Measurements from ENCODE around the gene CISH.
A peak's percentile ranks its signal among the peaks of the same experiment; 100 is the strongest.

CISH gene

GRCh38 chr3:50623840-50624474 lies 12.4 kb upstream of the CISH start:
- Histone ChIP-seq H3K14ac (ENCODE audit: low read length in 2 of 2) (no peak overlapping the region), H2BK15ac (ENCODE audit: low read depth, poor library complexity, severe bottlenecking) (no peak overlapping the region), H3K27ac (ENCODE audit: low read length, poor library complexity, severe bottlenecking) (no peak overlapping the region), H3K18ac (ENCODE audit: low read depth in 1 of 2, low read length in 2 of 2) (no peak overlapping the region), H3K4ac (ENCODE audit: low read depth in 1 of 2, low read length in 2 of 2) (no peak overlapping the region), H3K79me1 (replicated peaks; ENCODE audit: low read length, poor library complexity, severe bottlenecking) (peaks cover 46% of the 10 kb centered on the region), H3K9me3 (ENCODE audit: control insufficient read depth, low read length) (no peaks in the 10 kb centered on the region), H4K91ac (ENCODE audit: low read length) (no peak overlapping the region), H3K4me1 (ENCODE audit: control insufficient read depth, insufficient read depth, low read depth, low read length) (peaks cover 34% of the 10 kb centered on the region), H2AFZ (ENCODE audit: low read depth, low read length) (no peak overlapping the region), H2AK5ac (ENCODE audit: low read length, severe bottlenecking) (no peak overlapping the region), H3K9ac (ENCODE audit: low read length) (no peak overlapping the region), H2BK5ac (ENCODE audit: low read depth, low read length, poor library complexity, severe bottlenecking) (no peak overlapping the region), H3K23ac (ENCODE audit: low read length in 2 of 2) (no peak overlapping the region), H2BK120ac (ENCODE audit: low read depth, low read length) (no peak overlapping the region), H3K4me2 (ENCODE audit: low read length, poor library complexity, severe bottlenecking) (no peak overlapping the region), H3K27me3 (ENCODE audit: control insufficient read depth in 1 of 2, insufficient read depth in 1 of 2, low read length in 2 of 2) (no peaks in the 10 kb centered on the region), H2BK12ac (ENCODE audit: low read length in 2 of 2) (no peak overlapping the region), H4K8ac (ENCODE audit: low read length) (no peak overlapping the region), H3K4me3 (ENCODE audit: insufficient read depth in 1 of 2, low read depth in 1 of 2, low read length in 2 of 2) (no peak overlapping the region), H3K36me3 (ENCODE audit: control insufficient read depth in 1 of 2, insufficient read depth in 2 of 2, low read depth in 1 of 2, low read length in 2 of 2) (peaks cover 17 to 30% of the 10 kb centered on the region in 2 experiments)
- WGBS, result 80% methylated on average over 6 of the region's 6 CpGs
- no peak for DNase-seq

- Histone ChIP-seq H2BK12ac (ENCODE audit: low read length in 2 of 2) (no peak overlapping the region), H2BK5ac (ENCODE audit: low read depth, low read length, poor library complexity, severe bottlenecking) (no peak overlapping the region), H3K4me2 (ENCODE audit: low read length, poor library complexity, severe bottlenecking) (no peak overlapping the region), H2AFZ (ENCODE audit: low read depth, low read length) (no peak overlapping the region), H3K4me3 (ENCODE audit: insufficient read depth in 1 of 2, low read depth in 1 of 2, low read length in 2 of 2) (no peak overlapping the region), H3K36me3 (ENCODE audit: control insufficient read depth in 1 of 2, insufficient read depth in 2 of 2, low read depth in 1 of 2, low read length in 2 of 2) (peaks cover 17 to 30% of the 10 kb centered on the region in 2 experiments), H4K8ac (ENCODE audit: low read length) (no peak overlapping the region), H3K4me1 (ENCODE audit: control insufficient read depth, insufficient read depth, low read depth, low read length) (peaks cover 36% of the 10 kb centered on the region), H3K4ac (ENCODE audit: low read depth in 1 of 2, low read length in 2 of 2) (no peak overlapping the region), H2BK120ac (ENCODE audit: low read depth, low read length) (no peak overlapping the region), H3K27me3 (ENCODE audit: control insufficient read depth in 1 of 2, insufficient read depth in 1 of 2, low read length in 2 of 2) (no peaks in the 10 kb centered on the region), H3K18ac (ENCODE audit: low read depth in 1 of 2, low read length in 2 of 2) (no peak overlapping the region), H3K14ac (ENCODE audit: low read length in 2 of 2) (no peak overlapping the region), H4K91ac (ENCODE audit: low read length) (no peak overlapping the region), H3K27ac (ENCODE audit: low read length, poor library complexity, severe bottlenecking) (no peak overlapping the region), H3K9ac (ENCODE audit: low read length) (no peak overlapping the region), H3K9me3 (ENCODE audit: control insufficient read depth, low read length) (no peaks in the 10 kb centered on the region), H2BK15ac (ENCODE audit: low read depth, poor library complexity, severe bottlenecking) (no peak overlapping the region), H3K79me1 (replicated peaks; ENCODE audit: low read length, poor library complexity, severe bottlenecking) (peaks cover 43% of the 10 kb centered on the region), H3K23ac (ENCODE audit: low read length in 2 of 2) (no peak overlapping the region), H2AK5ac (ENCODE audit: low read length, severe bottlenecking) (no peak overlapping the region)
- 89% methylated on average over 3 of the region's 3 CpGs for WGBS
- DNase-seq, result no peak
Observed at GRCh38 chr3:50622881-50623280, 11.3 kb upstream of the CISH start.

GRCh38 chr3:50620820-50621219 lies 9.2 kb upstream of the CISH start:
- Histone ChIP-seq H2BK12ac (ENCODE audit: low read length in 2 of 2) (no peak overlapping the region), H3K14ac (ENCODE audit: low read length in 2 of 2) (no peak overlapping the region), H3K23ac (ENCODE audit: low read length in 2 of 2) (no peak overlapping the region), H3K18ac (ENCODE audit: low read depth in 1 of 2, low read length in 2 of 2) (peak overlapping the region in 1 of 2 experiments; percentile 9), H3K4ac (ENCODE audit: low read depth in 1 of 2, low read length in 2 of 2) (no peak overlapping the region), H3K27ac (ENCODE audit: low read length, poor library complexity, severe bottlenecking) (no peak overlapping the region), H3K27me3 (ENCODE audit: control insufficient read depth in 1 of 2, insufficient read depth in 1 of 2, low read length in 2 of 2) (no peaks in the 10 kb centered on the region), H3K9me3 (ENCODE audit: control insufficient read depth, low read length) (no peaks in the 10 kb centered on the region), H4K91ac (ENCODE audit: low read length) (no peak overlapping the region), H3K79me1 (replicated peaks; ENCODE audit: low read length, poor library complexity, severe bottlenecking) (peaks cover 33% of the 10 kb centered on the region), H3K36me3 (ENCODE audit: control insufficient read depth in 1 of 2, insufficient read depth in 2 of 2, low read depth in 1 of 2, low read length in 2 of 2) (peaks cover 12 to 30% of the 10 kb centered on the region in 2 experiments), H4K8ac (ENCODE audit: low read length) (peak overlapping the region; percentile 48), H2BK15ac (ENCODE audit: low read depth, poor library complexity, severe bottlenecking) (no peak overlapping the region), H2BK5ac (ENCODE audit: low read depth, low read length, poor library complexity, severe bottlenecking) (no peak overlapping the region), H3K4me2 (ENCODE audit: low read length, poor library complexity, severe bottlenecking) (no peak overlapping the region), H2AFZ (ENCODE audit: low read depth, low read length) (no peak overlapping the region), H3K4me3 (ENCODE audit: insufficient read depth in 1 of 2, low read depth in 1 of 2, low read length in 2 of 2) (peak overlapping the region in 1 of 2 experiments; percentile 11), H2BK120ac (ENCODE audit: low read depth, low read length) (no peak overlapping the region), H3K9ac (ENCODE audit: low read length) (no peak overlapping the region), H3K4me1 (ENCODE audit: control insufficient read depth, insufficient read depth, low read depth, low read length) (peaks cover 33% of the 10 kb centered on the region), H2AK5ac (ENCODE audit: low read length, severe bottlenecking) (no peak overlapping the region)
- no peak for DNase-seq
- WGBS, result 76% methylated on average over 4 of the region's 4 CpGs

- Histone ChIP-seq H3K4me3 (ENCODE audit: insufficient read depth in 1 of 2, low read depth in 1 of 2, low read length in 2 of 2) (peak overlapping the region in 1 of 2 experiments; percentile 11), H3K4me1 (ENCODE audit: control insufficient read depth, insufficient read depth, low read depth, low read length) (peaks cover 30% of the 10 kb centered on the region), H3K14ac (ENCODE audit: low read length in 2 of 2) (no peak overlapping the region), H3K36me3 (ENCODE audit: control insufficient read depth in 1 of 2, insufficient read depth in 2 of 2, low read depth in 1 of 2, low read length in 2 of 2) (peaks cover 12 to 30% of the 10 kb centered on the region in 2 experiments), H4K91ac (ENCODE audit: low read length) (no peak overlapping the region), H3K79me1 (replicated peaks; ENCODE audit: low read length, poor library complexity, severe bottlenecking) (peaks cover 30% of the 10 kb centered on the region), H3K9ac (ENCODE audit: low read length) (no peak overlapping the region), H2AFZ (ENCODE audit: low read depth, low read length) (no peak overlapping the region), H2BK120ac (ENCODE audit: low read depth, low read length) (no peak overlapping the region), H3K4ac (ENCODE audit: low read depth in 1 of 2, low read length in 2 of 2) (no peak overlapping the region), H2AK5ac (ENCODE audit: low read length, severe bottlenecking) (no peak overlapping the region), H3K27me3 (ENCODE audit: control insufficient read depth in 1 of 2, insufficient read depth in 1 of 2, low read length in 2 of 2) (no peaks in the 10 kb centered on the region), H3K23ac (ENCODE audit: low read length in 2 of 2) (no peak overlapping the region), H4K8ac (ENCODE audit: low read length) (peak overlapping the region; percentile 48), H3K4me2 (ENCODE audit: low read length, poor library complexity, severe bottlenecking) (no peak overlapping the region), H2BK5ac (ENCODE audit: low read depth, low read length, poor library complexity, severe bottlenecking) (no peak overlapping the region), H2BK15ac (ENCODE audit: low read depth, poor library complexity, severe bottlenecking) (no peak overlapping the region), H3K9me3 (ENCODE audit: control insufficient read depth, low read length) (no peaks in the 10 kb centered on the region), H2BK12ac (ENCODE audit: low read length in 2 of 2) (no peak overlapping the region), H3K27ac (ENCODE audit: low read length, poor library complexity, severe bottlenecking) (no peak overlapping the region), H3K18ac (ENCODE audit: low read depth in 1 of 2, low read length in 2 of 2) (peak overlapping the region in 1 of 2 experiments; percentile 9)
- DNase-seq, result no peak
- 100% methylated on average over 1 of the region's 1 CpG for WGBS
Observed at GRCh38 chr3:50620420-50620819, 8.8 kb upstream of the CISH start.

Measured in mesenchymal stem cell (in vitro differentiated cells and primary cell).